ENCODE measurements around the gene AGBL1.
"Not testable (repeated sequence)": the region's sequence is repeated elsewhere in the genome, so short reads cannot be mapped to it uniquely, and the experiment has no call there.

The AGBL1 gene

GRCh38 chr15:86528094-86528493, 448.4 kb downstream of the AGBL1 start:
- H3K27ac ChIP-seq (ENCODE audit: low read depth, low read length); H3K9ac ChIP-seq (ENCODE audit: low read depth, low read length); H3K36me3 ChIP-seq (ENCODE audit: insufficient read depth, low read length); H3K27me3 ChIP-seq (ENCODE audit: insufficient read depth, low read length); H3K9me3 ChIP-seq (ENCODE audit: insufficient read depth, low read depth, low read length); H3K4me1 ChIP-seq (ENCODE audit: insufficient read depth, low read length); H3K4me3 ChIP-seq (ENCODE audit: low read length): not testable (repeated sequence)
- whole genome bisulfite sequencing, result 93% methylated on average over 20 of the region's 26 CpGs

DNA sequence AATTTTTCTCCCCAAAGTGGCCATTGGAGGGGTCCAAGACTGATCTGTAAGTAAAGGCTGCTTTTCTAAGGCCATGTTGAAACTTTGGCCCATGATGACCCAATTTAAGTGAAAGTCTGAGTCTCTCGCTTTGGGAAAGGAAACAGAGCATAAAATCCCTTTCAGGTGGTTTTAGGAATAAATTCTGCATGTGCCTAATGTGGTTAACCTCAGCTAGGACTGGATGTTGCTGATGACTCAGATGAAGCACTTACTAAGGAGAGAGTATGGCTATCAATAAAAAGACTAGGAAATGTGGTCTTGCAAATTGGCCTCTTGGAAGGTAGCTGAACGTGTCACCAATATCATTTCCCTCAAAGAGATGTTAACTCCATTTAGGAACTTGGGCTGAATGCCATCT, 458.5 kb downstream of the AGBL1 start:
- Histone ChIP-seq H3K27ac (ENCODE audit: low read depth, low read length) (no peak overlapping the region), H3K27me3 (ENCODE audit: insufficient read depth, low read length) (no peaks in the 10 kb centered on the region), H3K36me3 (ENCODE audit: insufficient read depth, low read length) (no peaks in the 10 kb centered on the region), H3K9ac (ENCODE audit: low read depth, low read length) (no peak overlapping the region), H3K4me3 (ENCODE audit: low read length) (no peak overlapping the region), H3K4me1 (ENCODE audit: insufficient read depth, low read length) (no peaks in the 10 kb centered on the region), H3K9me3 (ENCODE audit: insufficient read depth, low read depth, low read length) (no peaks in the 10 kb centered on the region)
- WGBS, result 94% methylated on average over 2 of the region's 2 CpGs

- Histone ChIP-seq H3K9me3 (ENCODE audit: insufficient read depth, low read depth, low read length) (no peaks in the 10 kb centered on the region), H3K4me3 (ENCODE audit: low read length) (no peak overlapping the region), H3K4me1 (ENCODE audit: insufficient read depth, low read length) (no peaks in the 10 kb centered on the region), H3K27me3 (ENCODE audit: insufficient read depth, low read length) (no peaks in the 10 kb centered on the region), H3K9ac (ENCODE audit: low read depth, low read length) (no peak overlapping the region), H3K36me3 (ENCODE audit: insufficient read depth, low read length) (no peaks in the 10 kb centered on the region), H3K27ac (ENCODE audit: low read depth, low read length) (no peak overlapping the region)
- WGBS, result 93% methylated on average over 4 of the region's 4 CpGs
These were observed 461.3 kb downstream of the AGBL1 start for GRCh38 chr15:86540840-86541467.

- Histone ChIP-seq H3K4me3 (ENCODE audit: low read length) (no peak overlapping the region), H3K9me3 (ENCODE audit: insufficient read depth, low read depth, low read length) (no peaks in the 10 kb centered on the region), H3K4me1 (ENCODE audit: insufficient read depth, low read length) (no peaks in the 10 kb centered on the region), H3K27ac (ENCODE audit: low read depth, low read length) (no peak overlapping the region), H3K27me3 (ENCODE audit: insufficient read depth, low read length) (no peaks in the 10 kb centered on the region), H3K36me3 (ENCODE audit: insufficient read depth, low read length) (no peaks in the 10 kb centered on the region), H3K9ac (ENCODE audit: low read depth, low read length) (no peak overlapping the region)
- WGBS, result 75% methylated on average over 1 of the region's 1 CpG
These were observed 461.9 kb downstream of the AGBL1 start for GRCh38 chr15:86541540-86541939.

GRCh38 chr15:86550075-86550474, 470.4 kb downstream of the AGBL1 start:
- Histone ChIP-seq H3K4me3 (ENCODE audit: low read length) (no peak overlapping the region), H3K36me3 (ENCODE audit: insufficient read depth, low read length) (no peaks in the 10 kb centered on the region), H3K4me1 (ENCODE audit: insufficient read depth, low read length) (no peaks in the 10 kb centered on the region; the same call in 1 of the 2 replicates), H3K27ac (ENCODE audit: low read depth, low read length) (no peak overlapping the region), H3K9me3 (ENCODE audit: insufficient read depth, low read depth, low read length) (no peaks in the 10 kb centered on the region), H3K27me3 (ENCODE audit: insufficient read depth, low read length) (no peaks in the 10 kb centered on the region), H3K9ac (ENCODE audit: low read depth, low read length) (no peak overlapping the region)
- no CpG with 5 or more reads among the region's 1 CpG for WGBS

GRCh38 chr15:86553108-86553507, 473.4 kb downstream of the AGBL1 start:
- Histone ChIP-seq H3K9ac (ENCODE audit: low read depth, low read length) (no peak overlapping the region), H3K4me1 (ENCODE audit: insufficient read depth, low read length) (peaks cover 5% of the 10 kb centered on the region; the same call in 1 of the 2 replicates), H3K27me3 (ENCODE audit: insufficient read depth, low read length) (no peaks in the 10 kb centered on the region), H3K9me3 (ENCODE audit: insufficient read depth, low read depth, low read length) (no peaks in the 10 kb centered on the region), H3K4me3 (ENCODE audit: low read length) (no peak overlapping the region), H3K36me3 (ENCODE audit: insufficient read depth, low read length) (no peaks in the 10 kb centered on the region), H3K27ac (ENCODE audit: low read depth, low read length) (no peak overlapping the region)
- 94% methylated on average over 1 of the region's 1 CpG for WGBS

GRCh38 chr15:86555098-86555497, 475.4 kb downstream of the AGBL1 start:
- 86% methylated on average over 2 of the region's 2 CpGs for WGBS
- Histone ChIP-seq H3K27ac (ENCODE audit: low read depth, low read length) (no peak overlapping the region), H3K4me1 (ENCODE audit: insufficient read depth, low read length) (peaks cover 8% of the 10 kb centered on the region; the same call in 1 of the 2 replicates)

GRCh38 chr15:86555939-86556338, 476.3 kb downstream of the AGBL1 start:
- Histone ChIP-seq H3K27me3 (ENCODE audit: insufficient read depth, low read length) (no peaks in the 10 kb centered on the region), H3K9me3 (ENCODE audit: insufficient read depth, low read depth, low read length) (no peaks in the 10 kb centered on the region), H3K4me1 (ENCODE audit: insufficient read depth, low read length) (peaks cover 8% of the 10 kb centered on the region; the same call in 1 of the 2 replicates), H3K4me3 (ENCODE audit: low read length) (no peak overlapping the region), H3K27ac (ENCODE audit: low read depth, low read length) (no peak overlapping the region), H3K9ac (ENCODE audit: low read depth, low read length) (no peak overlapping the region), H3K36me3 (ENCODE audit: insufficient read depth, low read length) (no peaks in the 10 kb centered on the region)
- WGBS, result 90% methylated on average over 1 of the region's 1 CpG

More at GRCh38 chr15:86555098-86555497, 475.4 kb downstream of the AGBL1 start:
- Histone ChIP-seq H3K9me3 (ENCODE audit: insufficient read depth, low read depth, low read length) (no peaks in the 10 kb centered on the region), H3K9ac (ENCODE audit: low read depth, low read length) (no peak overlapping the region), H3K36me3 (ENCODE audit: insufficient read depth, low read length) (no peaks in the 10 kb centered on the region), H3K27me3 (ENCODE audit: insufficient read depth, low read length) (no peaks in the 10 kb centered on the region), H3K4me3 (ENCODE audit: low read length) (no peak overlapping the region)

GRCh38 chr15:86556396-86557017, 476.8 kb downstream of the AGBL1 start:
- Histone ChIP-seq H3K9ac (ENCODE audit: low read depth, low read length) (no peak overlapping the region), H3K36me3 (ENCODE audit: insufficient read depth, low read length) (no peaks in the 10 kb centered on the region)
- WGBS, result 100% methylated on average over 2 of the region's 3 CpGs

DNA sequence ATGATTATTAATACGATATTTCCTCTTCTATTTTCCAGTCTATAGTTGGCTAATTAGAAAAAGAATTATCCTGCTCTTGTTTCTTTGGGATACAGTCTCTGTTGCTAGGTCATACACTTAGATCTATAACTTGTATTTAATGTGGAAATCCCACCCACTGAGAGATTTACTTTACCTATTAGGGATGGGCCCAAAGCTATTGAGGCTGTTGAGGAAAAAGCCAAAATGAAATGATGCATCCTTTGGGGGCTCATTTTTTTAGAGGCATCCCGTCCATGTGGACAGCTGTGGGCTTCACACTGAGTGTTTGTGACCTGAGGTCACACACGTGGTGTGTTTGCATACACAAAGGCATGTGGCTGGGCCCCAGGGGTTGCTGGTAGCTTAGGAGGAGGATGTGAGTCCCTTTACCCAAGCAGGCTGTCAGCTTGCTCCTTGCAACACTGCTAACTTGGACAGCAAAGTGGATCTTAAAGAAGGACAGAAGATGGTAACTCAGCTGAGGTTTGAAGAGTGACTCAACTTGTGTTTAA, 477.4 kb downstream of the AGBL1 start:
- 58% methylated on average over 2 of the region's 3 CpGs for WGBS
- Histone ChIP-seq H3K9me3 (ENCODE audit: insufficient read depth, low read depth, low read length) (no peaks in the 10 kb centered on the region), H3K27me3 (ENCODE audit: insufficient read depth, low read length) (no peaks in the 10 kb centered on the region), H3K4me1 (ENCODE audit: insufficient read depth, low read length) (peaks cover 8% of the 10 kb centered on the region; the same call in 1 of the 2 replicates), H3K4me3 (ENCODE audit: low read length) (no peak overlapping the region), H3K36me3 (ENCODE audit: insufficient read depth, low read length) (no peaks in the 10 kb centered on the region), H3K27ac (ENCODE audit: low read depth, low read length) (no peak overlapping the region), H3K9ac (ENCODE audit: low read depth, low read length) (no peak overlapping the region)

More at GRCh38 chr15:86556396-86557017, 476.8 kb downstream of the AGBL1 start:
- Histone ChIP-seq H3K27me3 (ENCODE audit: insufficient read depth, low read length) (no peaks in the 10 kb centered on the region), H3K27ac (ENCODE audit: low read depth, low read length) (no peak overlapping the region), H3K4me3 (ENCODE audit: low read length) (no peak overlapping the region), H3K4me1 (ENCODE audit: insufficient read depth, low read length) (peaks cover 8% of the 10 kb centered on the region; the same call in 1 of the 2 replicates), H3K9me3 (ENCODE audit: insufficient read depth, low read depth, low read length) (no peaks in the 10 kb centered on the region)

GRCh38 chr15:86558252-86558651, 478.6 kb downstream of the AGBL1 start:
- Histone ChIP-seq H3K4me1 (ENCODE audit: insufficient read depth, low read length) (peaks cover 8% of the 10 kb centered on the region; the same call in 1 of the 2 replicates), H3K27me3 (ENCODE audit: insufficient read depth, low read length) (no peaks in the 10 kb centered on the region), H3K9ac (ENCODE audit: low read depth, low read length) (no peak overlapping the region), H3K36me3 (ENCODE audit: insufficient read depth, low read length) (no peaks in the 10 kb centered on the region), H3K27ac (ENCODE audit: low read depth, low read length) (no peak overlapping the region), H3K4me3 (ENCODE audit: low read length) (no peak overlapping the region), H3K9me3 (ENCODE audit: insufficient read depth, low read depth, low read length) (no peaks in the 10 kb centered on the region)
